K562 (cell line): Measurements from ENCODE around the gene SPATA6.

Experiments used
- CTCF ChIP-seq, 3 experiments: IDR thresholded peaks in 2 of 3; conservative IDR thresholded peaks in 1 of 3; 2 replicates each; pipeline ENCODE4 v1.5.1; 2011 to 2012; ENCODE audit warnings: low read length in 3 of 3, mild to moderate bottlenecking in 3 of 3, control low read depth in 2 of 3, improper control_type of control experiment in 1 of 3, inconsistent platforms in 1 of 3, low read depth in 1 of 3, mixed read lengths in 1 of 3, moderate library complexity in 1 of 3; ENCODE audit not compliant: insufficient read depth in 2 of 3
- EP300 ChIP-seq: IDR thresholded peaks from 2 replicates; pipeline ENCODE4 v1.6.1; 2012; ENCODE audit warnings: low read length, improper control_type of control experiment
- GMEB1 ChIP-seq: fragments of 250-450 bp; sonication (Bioruptor Pico); IDR thresholded peaks from 2 replicates; pipeline ENCODE4 v1.4.0; 2020; ENCODE audit warnings: mild to moderate bottlenecking
- HDAC2 ChIP-seq: fragments of 450-650 bp; IDR thresholded peaks from 2 replicates; pipeline ENCODE4 v1.6.1; 2016; ENCODE audit warnings: mild to moderate bottlenecking
- MLX ChIP-seq, 2 experiments: fragments of 450-650 bp in 1 of 2; sonication (generic) in 1 of 2; formaldehyde crosslinking; conservative IDR thresholded peaks; 2 replicates each; pipeline versions ENCODE4 v1.4.0 to v1.8.1; 2020 to 2022; ENCODE audit warnings: mild to moderate bottlenecking in 1 of 2, missing genetic modification reagents in 1 of 2
- PKNOX1 ChIP-seq: fragments of 450-650 bp; IDR thresholded peaks from 2 replicates; pipeline ENCODE4 v1.6.1; 2016
- ZBTB34 ChIP-seq: fragments of 250-450 bp; sonication (Bioruptor Pico); IDR thresholded peaks from 2 replicates; pipeline ENCODE4 v1.8.0; 2021; ENCODE audit warnings: mild to moderate bottlenecking, moderate library complexity

GRCh38 chr1:48374785-48375184 is 97.2 kb downstream of the SPATA6 start:
- no peak for TF ChIP-seq PKNOX1
- TF ChIP-seq EP300 = no peak
- TF ChIP-seq ZBTB34 = no peak
- TF ChIP-seq HDAC2 = no peak
- TF ChIP-seq MLX (CRISPR knock-in tag; conservative IDR thresholded peaks at IDR 0.05) = no peak
- TF ChIP-seq GMEB1 = no peak
- no peak for TF ChIP-seq CTCF (IDR thresholded peaks at IDR 0.05 in 2 of 3, conservative IDR thresholded peaks at IDR 0.05 in 1 of 3; ENCODE audit: insufficient read depth in 2 of 3, low read depth in 1 of 3, low read length in 3 of 3)
